Measurements from ENCODE around the gene DOCK10.
A peak's percentile ranks its signal among the peaks of the same experiment; 100 is the strongest.
"Not testable (repeated sequence)": the region's sequence is repeated elsewhere in the genome, so short reads cannot be mapped to it uniquely, and the experiment has no call there.

The DOCK10 gene

GRCh38 chr2:225052703-225053102, 10.4 kb upstream of the DOCK10 start:
- DNase-seq = no peak
- in situ Hi-C loops (cut with HindIII; ENCODE audit: low pct_ligation_motif_present, low pct_unique_long_range_greater_than_20kb, low sequenced_read_pairs) = no loop called here

- in situ Hi-C loops (cut with HindIII; ENCODE audit: low pct_ligation_motif_present, low pct_unique_long_range_greater_than_20kb, low sequenced_read_pairs); DNase-seq: not testable (repeated sequence)
Observed at GRCh38 chr2:225047502-225047901, 5.2 kb upstream of the DOCK10 start.

GRCh38 chr2:225042800-225043167, 516 bp upstream of the DOCK10 start:
- in situ Hi-C loops (cut with HindIII; ENCODE audit: low pct_ligation_motif_present, low pct_unique_long_range_greater_than_20kb, low sequenced_read_pairs) = no loop called here
- no peak for DNase-seq

GRCh38 chr2:225041207-225041850, 939 bp downstream of the DOCK10 start:
- DNase-seq = peak; percentile 28
- in situ Hi-C loops (cut with HindIII; ENCODE audit: low pct_ligation_motif_present, low pct_unique_long_range_greater_than_20kb, low sequenced_read_pairs) = no loop called here

- in situ Hi-C loops (cut with HindIII; ENCODE audit: low pct_ligation_motif_present, low pct_unique_long_range_greater_than_20kb, low sequenced_read_pairs) = no loop called here
- no peak for DNase-seq
Observed at GRCh38 chr2:225040856-225041206, 1.4 kb downstream of the DOCK10 start.

GRCh38 chr2:225040142-225040541, 2.1 kb downstream of the DOCK10 start:
- no peak for DNase-seq
- in situ Hi-C loops (cut with HindIII; ENCODE audit: low pct_ligation_motif_present, low pct_unique_long_range_greater_than_20kb, low sequenced_read_pairs) = no loop called here

GRCh38 chr2:225038231-225038523, 4.1 kb downstream of the DOCK10 start:
- no peak for DNase-seq
- in situ Hi-C loops (cut with HindIII; ENCODE audit: low pct_ligation_motif_present, low pct_unique_long_range_greater_than_20kb, low sequenced_read_pairs) = no loop called here

- no peak for DNase-seq
- in situ Hi-C loops (cut with HindIII; ENCODE audit: low pct_ligation_motif_present, low pct_unique_long_range_greater_than_20kb, low sequenced_read_pairs) = no loop called here
Observed at GRCh38 chr2:225037415-225038230, 4.6 kb downstream of the DOCK10 start.

GRCh38 chr2:225036431-225036830, 5.8 kb downstream of the DOCK10 start:
- in situ Hi-C loops (cut with HindIII; ENCODE audit: low pct_ligation_motif_present, low pct_unique_long_range_greater_than_20kb, low sequenced_read_pairs) = no loop called here

GRCh38 chr2:225033440-225034318, 8.6 kb downstream of the DOCK10 start:
- no peak for DNase-seq
- in situ Hi-C loops (cut with HindIII; ENCODE audit: low pct_ligation_motif_present, low pct_unique_long_range_greater_than_20kb, low sequenced_read_pairs) = no loop called here

More at GRCh38 chr2:225036431-225036830, 5.8 kb downstream of the DOCK10 start:
- DNase-seq = no peak

GRCh38 chr2:225032246-225032645, 10.0 kb downstream of the DOCK10 start:
- in situ Hi-C loops (cut with HindIII; ENCODE audit: low pct_ligation_motif_present, low pct_unique_long_range_greater_than_20kb, low sequenced_read_pairs) = no loop called here

GRCh38 chr2:225031599-225031998, 10.7 kb downstream of the DOCK10 start:
- in situ Hi-C loops (cut with HindIII; ENCODE audit: low pct_ligation_motif_present, low pct_unique_long_range_greater_than_20kb, low sequenced_read_pairs) = no loop called here
- DNase-seq = no peak

More at GRCh38 chr2:225032246-225032645, 10.0 kb downstream of the DOCK10 start:
- DNase-seq = no peak

GRCh38 chr2:225030893-225031292, 11.4 kb downstream of the DOCK10 start:
- no peak for DNase-seq

GRCh38 chr2:225030203-225030602, 12.1 kb downstream of the DOCK10 start:
- in situ Hi-C loops (cut with HindIII; ENCODE audit: low pct_ligation_motif_present, low pct_unique_long_range_greater_than_20kb, low sequenced_read_pairs) = no loop called here
- no peak for DNase-seq

More at GRCh38 chr2:225030893-225031292, 11.4 kb downstream of the DOCK10 start:
- in situ Hi-C loops (cut with HindIII; ENCODE audit: low pct_ligation_motif_present, low pct_unique_long_range_greater_than_20kb, low sequenced_read_pairs) = no loop called here

GRCh38 chr2:225028572-225028971, 13.7 kb downstream of the DOCK10 start:
- in situ Hi-C loops (cut with HindIII; ENCODE audit: low pct_ligation_motif_present, low pct_unique_long_range_greater_than_20kb, low sequenced_read_pairs) = no loop called here
- no peak for DNase-seq

- in situ Hi-C loops (cut with HindIII; ENCODE audit: low pct_ligation_motif_present, low pct_unique_long_range_greater_than_20kb, low sequenced_read_pairs) = no loop called here
- DNase-seq = no peak
Observed at GRCh38 chr2:225027061-225027762, 15.1 kb downstream of the DOCK10 start.

GRCh38 chr2:225025917-225026571, 16.2 kb downstream of the DOCK10 start:
- DNase-seq = no peak
- in situ Hi-C loops (cut with HindIII; ENCODE audit: low pct_ligation_motif_present, low pct_unique_long_range_greater_than_20kb, low sequenced_read_pairs) = no loop called here

GRCh38 chr2:225022188-225022587, 20.1 kb downstream of the DOCK10 start:
- no peak for DNase-seq

More at GRCh38 chr2:225022188-225022587, 20.1 kb downstream of the DOCK10 start:
- in situ Hi-C loops (cut with HindIII; ENCODE audit: low pct_ligation_motif_present, low pct_unique_long_range_greater_than_20kb, low sequenced_read_pairs) = no loop called here

Measured in ACHN (cell line).